GM21825 (cell line): ENCODE measurements around the gene SLC4A4.

Source experiments
- ATAC-seq: cut with Tn5 transposase; IDR thresholded peaks from one replicate; pipeline ENCODE4 v1.9.1; 2021; ENCODE audit warnings: mild to moderate bottlenecking, moderate library complexity; ENCODE audit not compliant: unreplicated experiment

The SLC4A4 gene

GRCh38 chr4:71356924-71357663 lies 18.3 kb downstream of the SLC4A4 start:
- ATAC-seq: no peak

GRCh38 chr4:71360844-71361243 lies 22.0 kb downstream of the SLC4A4 start:
- ATAC-seq: no peak

GRCh38 chr4:71361476-71361875 lies 22.7 kb downstream of the SLC4A4 start:
- ATAC-seq: no peak

GRCh38 chr4:71366766-71367165 lies 27.9 kb downstream of the SLC4A4 start:
- no peak for ATAC-seq

GRCh38 chr4:71367546-71367945 lies 28.7 kb downstream of the SLC4A4 start:
- ATAC-seq: no peak

- no peak for ATAC-seq
Measured at GRCh38 chr4:71368906-71369305, 30.1 kb downstream of the SLC4A4 start.

- ATAC-seq: no peak
Measured at GRCh38 chr4:71369536-71369935, 30.7 kb downstream of the SLC4A4 start.

- ATAC-seq: no peak
Measured at GRCh38 chr4:71375494-71375893, 36.7 kb downstream of the SLC4A4 start.

- ATAC-seq: no peak
Measured at GRCh38 chr4:71377561-71377960, 38.7 kb downstream of the SLC4A4 start.

GRCh38 chr4:71379126-71379525 lies 40.3 kb downstream of the SLC4A4 start:
- ATAC-seq: no peak

GRCh38 chr4:71380788-71381187 lies 42.0 kb downstream of the SLC4A4 start:
- no peak for ATAC-seq

- no peak for ATAC-seq
Measured at GRCh38 chr4:71382125-71382899, 43.5 kb downstream of the SLC4A4 start.

GRCh38 chr4:71382900-71383560 lies 44.2 kb downstream of the SLC4A4 start:
- no peak for ATAC-seq

- no peak for ATAC-seq
Measured at GRCh38 chr4:71383984-71384383, 45.2 kb downstream of the SLC4A4 start.

- no peak for ATAC-seq
Measured at GRCh38 chr4:71389149-71389827, 50.5 kb downstream of the SLC4A4 start.

GRCh38 chr4:71392109-71392508 lies 53.3 kb downstream of the SLC4A4 start:
- ATAC-seq: no peak

- no peak for ATAC-seq
Measured at GRCh38 chr4:71396382-71396781, 57.6 kb downstream of the SLC4A4 start.

GRCh38 chr4:71400810-71401209 lies 62.0 kb downstream of the SLC4A4 start:
- no peak for ATAC-seq

- ATAC-seq: no peak
Measured at GRCh38 chr4:71402616-71403015, 63.8 kb downstream of the SLC4A4 start.

- ATAC-seq: no peak
Measured at GRCh38 chr4:71404049-71404448, 65.2 kb downstream of the SLC4A4 start.

GRCh38 chr4:71405791-71406190 lies 67.0 kb downstream of the SLC4A4 start:
- no peak for ATAC-seq
